Neuron (in vitro differentiated cells): ENCODE measurements around the gene SH3BP1.

Experiments
- H2AFZ ChIP-seq: one replicate; pipeline ENCODE4 v1.6.1; 2013; ENCODE audit warnings: low read depth, mild to moderate bottlenecking, inconsistent platforms, low read length, moderate library complexity
- H3K27me3 ChIP-seq: one replicate; pipeline ENCODE4 v1.6.1; 2013; ENCODE audit warnings: low read length; ENCODE audit not compliant: insufficient read depth
- H3K36me3 ChIP-seq: one replicate; pipeline ENCODE4 v1.6.1; 2013; ENCODE audit warnings: low read length; ENCODE audit not compliant: insufficient read depth
- H3K4me1 ChIP-seq: one replicate; pipeline ENCODE4 v1.6.1; 2013; ENCODE audit warnings: low read length; ENCODE audit not compliant: insufficient read depth
- H3K4me3 ChIP-seq: 2 replicates; pipeline ENCODE4 v1.5.1; 2013; ENCODE audit warnings: mild to moderate bottlenecking, low read length, moderate library complexity
- H3K9me3 ChIP-seq: one replicate; pipeline ENCODE4 v1.6.1; 2013; ENCODE audit warnings: low read length

Gene SH3BP1

DNA sequence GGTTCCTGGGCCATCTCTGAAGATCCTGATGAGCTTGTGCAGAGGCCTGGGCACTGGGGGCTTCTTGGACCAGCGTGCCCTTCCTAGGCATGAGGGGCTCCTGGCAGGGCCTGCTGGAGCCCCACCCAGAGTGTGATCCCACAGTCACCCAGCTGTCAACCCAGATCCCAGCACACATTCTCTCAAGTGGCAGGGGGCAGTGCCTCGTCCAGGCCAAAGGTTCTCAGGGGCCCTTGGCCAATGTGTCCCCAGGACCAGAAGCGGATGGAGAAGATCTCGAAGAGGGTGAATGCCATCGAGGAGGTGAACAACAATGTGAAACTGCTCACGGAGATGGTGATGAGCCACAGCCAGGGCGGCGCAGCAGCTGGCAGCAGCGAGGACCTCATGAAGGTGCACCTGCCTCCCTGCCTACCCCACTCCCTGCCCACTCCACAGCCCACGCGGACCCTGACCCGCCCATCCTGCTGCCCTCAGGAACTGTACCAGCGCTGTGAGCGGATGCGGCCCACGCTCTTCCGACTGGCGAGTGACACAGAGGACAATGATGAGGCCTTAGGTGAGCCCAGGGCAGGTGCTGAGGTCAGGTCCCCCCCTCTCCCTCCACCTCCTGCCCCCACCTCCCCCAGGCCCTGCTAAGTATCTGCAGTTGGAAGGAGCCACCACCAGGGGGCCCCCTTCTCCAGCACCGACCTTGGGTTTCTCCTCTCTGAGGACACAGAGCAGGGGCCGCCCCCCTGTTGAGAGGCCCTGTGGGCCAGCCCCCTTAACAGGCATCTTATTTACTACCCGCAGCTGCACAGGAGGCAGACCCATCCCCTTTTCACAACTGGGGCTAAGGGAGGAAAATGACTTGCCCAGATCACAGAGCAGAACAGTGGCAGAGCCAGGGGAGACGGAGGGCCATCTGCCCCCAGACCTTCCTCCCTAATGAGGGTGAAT, 16.1 kb upstream of the SH3BP1 start:
- Histone ChIP-seq H3K4me3 (no peak overlapping the region), H3K9me3 (no peaks in the 10 kb centered on the region), H3K4me1 (peaks cover 5% of the 10 kb centered on the region), H3K36me3 (peaks cover 52% of the 10 kb centered on the region), H3K27me3 (no peaks in the 10 kb centered on the region), H2AFZ (no peak overlapping the region)

DNA sequence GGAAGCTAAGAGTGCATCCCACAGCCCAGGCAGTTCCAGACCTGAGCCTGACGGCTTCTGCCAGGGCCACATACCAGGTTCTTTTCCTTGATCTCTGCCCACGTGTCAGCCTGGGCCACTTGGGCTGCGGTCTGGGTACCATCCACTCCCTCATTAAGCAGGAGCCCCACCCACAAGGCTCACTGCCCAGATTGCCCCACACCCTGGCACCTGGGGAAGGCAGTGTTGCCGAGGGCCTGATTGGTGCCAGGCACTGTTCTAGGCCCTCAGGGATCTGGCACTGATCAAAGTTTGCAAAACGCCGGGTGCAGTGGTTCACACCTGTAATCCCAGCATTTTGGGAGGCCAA, 15.5 kb upstream of the SH3BP1 start:
- no peak overlapping the region for H3K4me3 ChIP-seq
- no peaks in the 10 kb centered on the region for H3K27me3 ChIP-seq
- peaks cover 5% of the 10 kb centered on the region for H3K4me1 ChIP-seq
- H2AFZ ChIP-seq: no peak overlapping the region
- peaks cover 54% of the 10 kb centered on the region for H3K36me3 ChIP-seq
- H3K9me3 ChIP-seq: no peaks in the 10 kb centered on the region

DNA sequence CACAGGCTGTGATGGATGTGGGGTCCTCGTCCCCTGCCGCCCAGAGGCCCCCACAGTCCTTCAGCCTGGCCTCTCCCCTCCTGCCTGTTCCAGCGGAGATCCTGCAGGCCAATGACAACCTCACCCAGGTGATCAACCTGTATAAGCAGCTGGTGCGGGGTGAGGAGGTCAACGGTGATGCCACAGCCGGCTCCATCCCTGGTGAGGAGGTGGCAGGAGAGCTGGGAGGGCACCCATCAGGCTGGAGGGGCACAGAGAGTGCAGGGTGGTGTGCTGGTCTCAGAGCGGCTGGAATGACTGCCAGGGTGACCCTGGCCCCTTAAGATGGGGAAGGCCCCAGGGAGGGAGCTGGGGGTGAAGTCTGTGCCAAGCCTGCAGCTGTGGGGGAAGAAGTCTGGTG, 14.6 kb upstream of the SH3BP1 start:
- H3K27me3 ChIP-seq: no peaks in the 10 kb centered on the region
- H3K4me1 ChIP-seq: peaks cover 5% of the 10 kb centered on the region
- no peak overlapping the region for H2AFZ ChIP-seq
- H3K9me3 ChIP-seq: no peaks in the 10 kb centered on the region
- H3K4me3 ChIP-seq: no peak overlapping the region
- peaks cover 55% of the 10 kb centered on the region for H3K36me3 ChIP-seq

DNA sequence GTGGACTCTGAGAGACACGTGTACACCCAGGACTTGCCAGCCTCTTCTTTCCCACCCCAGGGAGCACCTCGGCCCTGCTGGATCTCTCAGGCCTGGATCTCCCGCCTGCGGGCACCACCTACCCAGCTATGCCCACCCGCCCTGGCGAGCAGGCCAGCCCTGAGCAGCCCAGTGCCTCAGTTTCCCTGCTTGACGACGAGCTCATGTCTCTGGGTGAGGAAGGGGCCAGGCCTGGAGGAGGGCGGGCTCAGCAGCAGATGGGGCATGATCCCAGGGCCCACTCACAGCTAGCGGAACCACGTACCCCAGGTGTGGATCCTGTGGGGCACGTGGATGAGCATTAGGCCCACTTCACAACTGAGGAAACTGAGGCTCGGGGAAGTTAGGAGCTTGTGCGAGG, 13.7 kb upstream of the SH3BP1 start:
- Histone ChIP-seq H3K4me1 (peaks cover 5% of the 10 kb centered on the region), H3K36me3 (peaks cover 51% of the 10 kb centered on the region), H2AFZ (no peak overlapping the region), H3K4me3 (no peak overlapping the region), H3K9me3 (no peaks in the 10 kb centered on the region), H3K27me3 (no peaks in the 10 kb centered on the region)

DNA sequence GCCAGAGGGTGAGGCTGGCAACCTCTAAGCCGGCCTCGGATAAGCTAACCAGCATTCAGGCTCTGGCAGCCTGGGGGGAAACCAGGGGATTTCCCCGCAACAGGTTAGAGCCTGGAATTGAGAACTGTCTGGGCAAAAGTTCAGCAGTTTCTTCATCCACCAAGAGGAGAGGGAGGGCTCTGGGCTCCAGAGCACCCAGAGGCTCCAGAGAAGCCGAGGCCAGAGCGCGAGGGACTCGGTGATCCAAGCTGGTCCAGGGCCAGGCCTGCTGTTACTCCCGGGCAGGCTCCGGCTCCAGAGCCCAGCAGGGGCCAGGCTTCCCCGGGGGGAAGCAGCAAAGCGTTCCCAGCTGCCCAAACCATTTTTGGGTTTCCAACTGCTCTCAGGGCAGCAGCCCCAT, 13.3 kb upstream of the SH3BP1 start:
- Histone ChIP-seq H3K4me1 (peaks cover 5% of the 10 kb centered on the region), H3K27me3 (no peaks in the 10 kb centered on the region), H3K9me3 (no peaks in the 10 kb centered on the region), H2AFZ (no peak overlapping the region), H3K36me3 (peaks cover 52% of the 10 kb centered on the region), H3K4me3 (no peak overlapping the region)

DNA sequence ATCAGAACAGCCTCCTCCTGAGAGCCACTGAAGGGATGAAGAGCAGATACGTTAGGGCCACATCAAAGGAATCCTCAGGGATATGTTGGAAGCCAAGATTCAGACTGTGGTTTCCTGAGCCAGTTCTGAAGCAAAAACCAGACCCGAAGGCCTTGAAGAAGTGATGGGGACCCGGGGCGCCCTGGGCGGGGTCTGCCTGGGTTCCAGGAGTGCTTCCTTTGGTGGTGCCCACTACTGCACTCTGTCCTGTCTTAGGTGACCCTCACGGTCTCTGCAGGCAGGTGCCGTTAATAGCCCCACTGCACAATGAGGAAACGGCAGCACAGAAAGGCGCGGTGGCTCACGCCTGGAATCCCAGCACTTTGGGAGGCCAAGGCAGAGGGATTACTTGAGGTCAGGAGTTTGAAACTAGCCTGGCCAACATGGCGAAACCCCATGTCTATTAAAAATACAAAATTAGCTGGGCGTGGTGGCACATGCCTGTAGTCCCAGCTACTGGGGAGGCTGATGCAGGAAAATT, 12.9 kb upstream of the SH3BP1 start:
- Histone ChIP-seq H3K27me3 (no peaks in the 10 kb centered on the region), H2AFZ (no peak overlapping the region), H3K9me3 (no peaks in the 10 kb centered on the region), H3K4me1 (peaks cover 5% of the 10 kb centered on the region), H3K4me3 (no peak overlapping the region), H3K36me3 (peaks cover 51% of the 10 kb centered on the region)

DNA sequence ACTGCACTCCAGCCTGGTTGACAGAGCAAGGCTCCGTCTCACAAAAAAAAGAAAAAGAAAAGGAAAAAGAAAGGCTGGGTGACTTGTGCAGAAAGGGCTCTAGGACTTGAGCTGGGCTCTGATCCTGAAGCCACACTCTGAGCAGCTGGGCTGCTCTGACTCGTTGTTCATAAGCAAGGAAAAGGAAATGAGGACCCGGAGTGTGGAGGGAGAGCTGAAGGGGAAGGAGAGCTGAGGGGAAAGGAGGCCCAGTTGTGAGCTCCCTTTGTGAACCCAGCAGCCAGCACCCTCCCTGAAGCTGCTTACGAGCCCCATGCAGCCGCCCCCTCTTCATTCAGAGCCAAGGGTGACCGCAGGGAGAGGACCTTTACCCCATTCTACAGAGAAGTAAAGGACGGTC, 12.3 kb upstream of the SH3BP1 start:
- H3K4me1 ChIP-seq: peaks cover 5% of the 10 kb centered on the region
- H3K36me3 ChIP-seq: peaks cover 48% of the 10 kb centered on the region
- H3K27me3 ChIP-seq: no peaks in the 10 kb centered on the region

DNA sequence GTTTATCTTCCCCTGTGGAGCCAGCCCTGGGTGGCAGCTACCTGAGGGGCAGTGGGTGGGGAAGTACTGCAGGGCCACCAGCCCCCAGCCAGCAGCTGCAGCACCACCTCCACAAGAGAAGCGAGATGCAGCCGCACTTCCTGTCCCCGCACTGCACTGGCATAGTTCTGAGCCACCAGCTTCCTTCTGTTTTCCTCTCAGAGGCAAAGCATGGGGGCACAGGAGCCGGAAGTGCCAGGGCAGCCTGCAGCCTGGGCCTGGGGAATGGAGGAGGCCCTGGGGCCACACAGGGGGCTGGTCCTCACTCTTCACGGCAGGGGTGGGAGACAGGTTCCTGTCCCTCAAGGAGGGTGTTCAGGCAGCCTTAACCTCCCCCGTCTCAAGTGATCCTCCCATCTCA, 11.9 kb upstream of the SH3BP1 start:
- Histone ChIP-seq H3K4me1 (peaks cover 6% of the 10 kb centered on the region), H3K36me3 (peaks cover 49% of the 10 kb centered on the region), H3K27me3 (no peaks in the 10 kb centered on the region)

More for the DNA sequence above, 12.3 kb upstream of the SH3BP1 start:
- no peak overlapping the region for H2AFZ ChIP-seq
- H3K4me3 ChIP-seq: no peak overlapping the region
- H3K9me3 ChIP-seq: no peaks in the 10 kb centered on the region

DNA sequence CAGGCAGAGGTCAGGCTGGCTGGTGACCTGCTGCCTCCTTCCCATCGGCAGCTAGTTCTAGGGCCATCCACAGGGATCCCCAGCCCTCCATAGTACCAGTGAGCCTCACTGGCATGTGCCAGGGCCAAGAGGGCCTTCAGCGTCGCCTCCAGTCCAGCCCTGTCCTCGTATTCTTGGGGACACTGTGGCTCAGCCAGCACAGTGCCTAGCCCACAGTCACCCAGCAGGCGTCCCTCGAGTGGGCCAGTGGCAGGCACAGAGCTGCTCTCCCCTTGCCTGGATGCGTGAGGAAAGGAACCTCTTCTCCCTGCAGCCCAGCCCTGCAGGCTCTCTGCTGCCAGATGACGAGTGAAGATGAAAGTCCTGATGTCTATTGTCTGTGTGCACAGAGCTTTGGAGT, 10.6 kb upstream of the SH3BP1 start:
- Histone ChIP-seq H3K4me3 (no peak overlapping the region), H3K4me1 (peaks cover 17% of the 10 kb centered on the region), H3K9me3 (no peaks in the 10 kb centered on the region), H3K36me3 (peaks cover 53% of the 10 kb centered on the region), H2AFZ (no peak overlapping the region), H3K27me3 (no peaks in the 10 kb centered on the region)

More for the DNA sequence above, 11.9 kb upstream of the SH3BP1 start:
- H2AFZ ChIP-seq: no peak overlapping the region
- H3K4me3 ChIP-seq: no peak overlapping the region
- H3K9me3 ChIP-seq: no peaks in the 10 kb centered on the region

DNA sequence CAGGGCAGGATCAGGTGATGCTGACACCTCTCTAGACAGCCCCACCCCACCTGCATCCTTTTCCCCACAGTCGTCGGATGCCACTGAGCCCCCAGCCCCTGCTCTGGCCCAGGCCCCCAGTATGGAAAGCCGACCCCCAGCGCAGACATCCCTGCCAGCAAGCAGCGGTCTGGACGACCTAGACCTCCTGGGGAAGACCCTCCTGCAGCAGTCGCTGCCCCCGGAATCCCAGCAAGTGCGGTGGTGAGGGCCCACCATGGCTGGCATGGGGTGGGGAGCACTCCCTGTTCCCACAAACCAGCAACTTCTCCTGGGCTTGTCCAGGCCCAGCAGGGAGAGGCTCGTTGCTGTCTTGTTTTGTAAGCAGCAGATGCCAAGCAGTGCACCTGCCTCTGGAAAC, 9.5 kb upstream of the SH3BP1 start:
- no peak overlapping the region for H2AFZ ChIP-seq
- H3K27me3 ChIP-seq: no peaks in the 10 kb centered on the region
- peaks cover 25% of the 10 kb centered on the region for H3K4me1 ChIP-seq
- no peak overlapping the region for H3K4me3 ChIP-seq
- peaks cover 48% of the 10 kb centered on the region for H3K36me3 ChIP-seq
- no peaks in the 10 kb centered on the region for H3K9me3 ChIP-seq

DNA sequence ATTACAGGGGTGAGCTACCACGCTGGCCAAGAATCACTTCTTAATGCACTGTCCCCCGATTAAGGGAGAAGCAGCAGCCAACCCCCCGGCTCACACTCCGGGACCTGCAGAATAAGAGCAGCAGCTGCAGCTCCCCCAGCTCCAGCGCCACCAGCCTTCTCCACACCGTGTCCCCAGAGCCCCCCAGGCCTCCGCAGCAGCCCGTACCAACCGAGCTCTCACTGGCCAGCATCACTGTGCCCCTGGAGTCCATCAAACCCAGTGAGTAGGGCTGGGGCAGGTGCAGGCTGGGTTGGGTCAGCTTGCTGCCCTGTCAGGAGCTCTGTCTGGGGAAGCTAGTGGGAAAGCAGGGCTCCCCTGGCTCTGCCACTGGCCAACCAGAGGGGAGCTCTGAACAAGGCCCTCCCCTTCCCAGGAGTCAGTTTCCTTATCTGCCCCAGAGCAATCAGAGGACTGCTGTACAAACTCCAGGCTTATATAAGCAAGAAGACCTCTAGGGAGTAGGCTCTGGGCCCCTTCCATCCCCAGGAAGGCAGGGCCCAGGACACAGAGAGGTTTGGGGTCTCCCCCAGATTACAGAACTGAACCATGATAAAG, 8.5 kb upstream of the SH3BP1 start:
- no peak overlapping the region for H2AFZ ChIP-seq
- H3K27me3 ChIP-seq: no peaks in the 10 kb centered on the region
- peaks cover 41% of the 10 kb centered on the region for H3K36me3 ChIP-seq
- no peak overlapping the region for H3K4me3 ChIP-seq
- peaks cover 25% of the 10 kb centered on the region for H3K4me1 ChIP-seq
- no peaks in the 10 kb centered on the region for H3K9me3 ChIP-seq

DNA sequence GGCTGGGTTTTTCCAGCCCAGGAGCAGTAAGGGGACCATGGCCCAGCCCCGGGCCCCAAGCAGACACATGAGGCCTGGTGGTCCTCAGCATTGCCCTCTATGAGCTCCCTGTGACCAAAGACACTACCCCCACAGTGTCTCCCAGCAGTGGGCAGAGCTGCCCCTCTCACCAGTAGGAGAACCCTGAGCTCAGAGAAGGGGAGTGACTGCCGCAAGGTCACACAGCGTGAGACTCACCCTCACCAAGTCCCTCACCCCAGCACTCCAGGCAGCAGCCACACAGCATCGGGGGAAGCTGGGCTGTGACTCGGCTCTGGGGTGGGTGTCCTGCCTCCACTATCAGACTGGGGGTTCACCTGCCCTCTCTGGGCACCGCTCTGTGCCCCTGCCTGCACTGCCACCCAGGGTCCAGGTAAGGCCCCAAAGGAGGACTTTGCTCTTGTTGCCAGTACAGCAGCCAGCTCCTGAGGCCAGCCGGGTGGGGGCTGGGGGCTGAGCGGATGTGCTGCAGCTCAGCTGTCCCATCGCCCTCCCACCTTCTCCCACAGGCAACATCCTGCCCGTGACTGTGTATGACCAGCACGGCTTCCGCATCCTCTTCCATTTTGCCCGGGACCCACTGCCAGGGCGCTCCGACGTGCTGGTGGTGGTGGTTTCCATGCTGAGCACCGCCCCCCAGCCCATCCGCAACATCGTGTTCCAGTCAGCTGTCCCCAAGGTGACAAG, 7.9 kb upstream of the SH3BP1 start:
- peaks cover 27% of the 10 kb centered on the region for H3K4me1 ChIP-seq

More for the DNA sequence above, 7.9 kb upstream of the SH3BP1 start:
- Histone ChIP-seq H2AFZ (no peak overlapping the region), H3K36me3 (peaks cover 40% of the 10 kb centered on the region), H3K4me3 (no peak overlapping the region), H3K9me3 (no peaks in the 10 kb centered on the region), H3K27me3 (no peaks in the 10 kb centered on the region)
